HEK293 (cell line): Measurements from ENCODE around the gene PRSS2.
A peak's percentile ranks its signal among the peaks of the same experiment; 100 is the strongest.

ENCODE experiments used
- CTCF ChIA-PET: fragments of 350-600 bp; formaldehyde crosslinking; extraction: SDS; loops from one replicate; lab custom pipeline; 2021; ENCODE audit warnings: antibody characterized with exemption; lab: Yijun Ruan, JAX
- POLR2A ChIA-PET: fragments of 300-600 bp; formaldehyde crosslinking; extraction: SDS; loops from one replicate; lab custom pipeline; 2020; ENCODE audit warnings: antibody characterized with exemption, inconsistent platforms; lab: Yijun Ruan, JAX
- H3K27ac ChIP-seq: fragments of 200-500 bp; sonication (Bioruptor generic); 2 replicates; pipeline ENCODE4 v1.5.1; 2014; ENCODE audit warnings: low read depth, low read length, control low read depth, inconsistent platforms; ENCODE audit errors: extremely low read depth
- H3K36me3 ChIP-seq, 2 experiments: fragments of 200-500 bp in 1 of 2; sonication (Bioruptor generic) in 1 of 2; 1 replicate in 1 of 2; 2 replicates in 1 of 2; pipeline ENCODE4 v1.5.1; 2014 to 2017; ENCODE audit warnings: inconsistent platforms in 2 of 2, low read length in 2 of 2; ENCODE audit not compliant: control insufficient read depth in 2 of 2, insufficient read depth in 1 of 2
- H3K4me1 ChIP-seq: fragments of 200-500 bp; sonication (Bioruptor generic); 2 replicates; pipeline ENCODE4 v1.5.1; 2014; ENCODE audit warnings: mild to moderate bottlenecking, low read length, inconsistent platforms; ENCODE audit not compliant: control insufficient read depth, insufficient read depth
- H3K4me3 ChIP-seq: 2 replicates; pipeline ENCODE4 v1.5.1; 2011; ENCODE audit warnings: low read depth, mild to moderate bottlenecking, control low read depth, low read length, moderate library complexity
- H3K9me3 ChIP-seq: fragments of 200-500 bp; sonication (Bioruptor generic); 2 replicates; pipeline ENCODE4 v1.5.1; 2014; ENCODE audit warnings: low read depth, low read length, inconsistent platforms; ENCODE audit not compliant: control insufficient read depth, insufficient read depth
- KLF1 ChIP-seq: fragments of 450-650 bp; formaldehyde crosslinking; IDR thresholded peaks from 2 replicates; pipeline ENCODE4 v1.5.1; 2016; ENCODE audit warnings: missing biosample characterization, missing genetic modification characterization
- WT1 ChIP-seq: fragments of 450-650 bp; formaldehyde crosslinking; IDR thresholded peaks from 2 replicates; pipeline ENCODE4 v1.5.1; 2016; ENCODE audit warnings: missing biosample characterization, missing genetic modification characterization
- YY1 ChIP-seq: fragments of 450-650 bp; formaldehyde crosslinking; IDR thresholded peaks from 2 replicates; pipeline ENCODE4 v1.5.1; 2018; ENCODE audit warnings: missing biosample characterization, missing genetic modification characterization
- ZBTB7A ChIP-seq: fragments of 450-650 bp; formaldehyde crosslinking; IDR thresholded peaks from 2 replicates; pipeline ENCODE4 v1.5.1; 2016; ENCODE audit warnings: low read depth, missing biosample characterization, missing genetic modification characterization
- ZNF157 ChIP-seq: fragments of 450-650 bp; formaldehyde crosslinking; IDR thresholded peaks from 2 replicates; pipeline ENCODE4 v1.5.1; 2016; ENCODE audit warnings: missing biosample characterization, missing genetic modification characterization
- ZNF175 ChIP-seq: fragments of 450-650 bp; formaldehyde crosslinking; IDR thresholded peaks from 2 replicates; pipeline ENCODE4 v1.5.1; 2016; ENCODE audit warnings: missing biosample characterization, missing genetic modification characterization
- ZNF184 ChIP-seq: fragments of 450-650 bp; IDR thresholded peaks from 2 replicates; pipeline ENCODE4 v1.5.1; 2018; ENCODE audit warnings: missing biosample characterization, mild to moderate bottlenecking, missing genetic modification characterization
- ZNF521 ChIP-seq: fragments of 450-650 bp; formaldehyde crosslinking; IDR thresholded peaks from 2 replicates; pipeline ENCODE4 v1.5.1; 2017; ENCODE audit warnings: missing biosample characterization, mild to moderate bottlenecking, missing genetic modification characterization
- ZNF571 ChIP-seq: fragments of 450-650 bp; formaldehyde crosslinking; IDR thresholded peaks from 2 replicates; pipeline ENCODE4 v1.5.0; 2017; ENCODE audit warnings: missing biosample characterization, missing genetic modification characterization
- ZNF623 ChIP-seq: fragments of 450-650 bp; formaldehyde crosslinking; IDR thresholded peaks from 2 replicates; pipeline ENCODE4 v1.5.1; 2016; ENCODE audit warnings: missing biosample characterization, missing genetic modification characterization
- ZNF624 ChIP-seq: fragments of 450-650 bp; formaldehyde crosslinking; IDR thresholded peaks from 2 replicates; pipeline ENCODE4 v1.5.1; 2017; ENCODE audit warnings: missing biosample characterization, missing genetic modification characterization
- ZNF626 ChIP-seq: fragments of 450-650 bp; sonication (Bioruptor Pico); formaldehyde crosslinking; IDR thresholded peaks from 2 replicates; pipeline ENCODE4 v1.5.1; 2018; ENCODE audit warnings: missing biosample characterization, missing genetic modification characterization, inconsistent platforms
- ZNF654 ChIP-seq: fragments of 450-650 bp; formaldehyde crosslinking; IDR thresholded peaks from 2 replicates; pipeline ENCODE4 v1.5.1; 2016; ENCODE audit warnings: low read depth, missing biosample characterization, missing genetic modification characterization
- ZNF660 ChIP-seq: fragments of 450-650 bp; IDR thresholded peaks from 2 replicates; pipeline ENCODE4 v1.5.1; 2018; ENCODE audit warnings: missing biosample characterization, mild to moderate bottlenecking, missing genetic modification characterization
- ZNF677 ChIP-seq: fragments of 450-650 bp; IDR thresholded peaks from 2 replicates; pipeline ENCODE4 v1.5.0; 2018; ENCODE audit warnings: missing biosample characterization, mild to moderate bottlenecking, missing genetic modification characterization, moderate library complexity
- TF ChIP-seq, protein P1 (sequence below): fragments of 450-650 bp; IDR thresholded peaks from 2 replicates; pipeline ENCODE4 v1.5.1; 2018; ENCODE audit warnings: missing biosample characterization, missing genetic modification characterization
- TF ChIP-seq, protein P2 (sequence below): fragments of 450-650 bp; formaldehyde crosslinking; IDR thresholded peaks from 2 replicates; pipeline ENCODE4 v1.5.1; 2016; ENCODE audit warnings: missing biosample characterization, missing genetic modification characterization
- TF ChIP-seq, protein P3 (sequence below): fragments of 450-650 bp; formaldehyde crosslinking; IDR thresholded peaks from 2 replicates; pipeline ENCODE4 v1.5.1; 2016; ENCODE audit warnings: missing biosample characterization, missing genetic modification characterization
- TF ChIP-seq, protein P4 (sequence below): fragments of 450-650 bp; formaldehyde crosslinking; IDR thresholded peaks from 2 replicates; pipeline ENCODE4 v1.5.1; 2016; ENCODE audit warnings: missing biosample characterization, missing genetic modification characterization, low read depth
- TF ChIP-seq, protein P5 (sequence below): fragments of 450-650 bp; formaldehyde crosslinking; IDR thresholded peaks from 2 replicates; pipeline ENCODE4 v1.5.1; 2017; ENCODE audit warnings: missing biosample characterization, mild to moderate bottlenecking, missing genetic modification characterization, moderate library complexity

PRSS2 gene

DNA sequence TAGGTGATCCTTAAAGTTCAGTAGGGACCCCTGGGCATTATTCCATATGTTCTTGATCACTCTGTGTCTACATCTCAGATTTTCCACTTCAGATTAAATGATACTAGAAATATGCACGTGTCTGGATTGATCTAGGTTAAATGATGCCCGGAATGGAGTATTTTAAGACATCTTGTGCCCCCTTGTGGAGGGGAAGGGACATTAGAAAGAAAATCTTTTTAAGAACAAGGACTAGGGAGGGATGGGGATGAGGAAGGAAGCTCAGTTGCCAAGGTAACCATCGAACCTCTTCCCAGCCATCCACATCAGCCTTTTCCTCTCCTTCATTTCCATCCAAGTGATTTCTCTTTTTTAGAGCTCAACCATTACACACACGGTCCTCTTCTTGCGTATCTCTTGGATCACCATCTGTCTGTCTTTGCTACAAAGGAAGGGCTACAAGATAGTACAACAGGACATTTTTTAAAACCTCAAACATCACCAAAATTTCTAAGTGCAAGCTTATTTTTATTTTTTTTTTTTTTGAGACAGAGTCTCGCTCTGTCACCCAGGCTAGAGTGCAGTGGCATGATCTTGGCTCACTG, 40.5 kb downstream of the PRSS2 start:
- POLR2A ChIA-PET: no interaction called here
- H3K9me3 ChIP-seq: no peaks in the 10 kb centered on the region
- H3K36me3 ChIP-seq: no peaks in the 10 kb centered on the region
- no peak for TF ChIP-seq ZNF184
- peak; percentile 48 for TF ChIP-seq ZNF654
- TF ChIP-seq ZNF660 (tag by site-specific recombination): 0 out of 2 replicates have a peak, but pooled peaks have one; percentile 38
- TF ChIP-seq ZNF626 (tag by site-specific recombination): no peak
- no peaks in the 10 kb centered on the region for H3K4me1 ChIP-seq
- CTCF ChIA-PET: interaction anchor here (0.5 to 5.0 kb wide), 44 partner anchors 7 to 1455 kb away, joined by 3 to 46 read pairs (median 4); no protein-coding TSS in a partner anchor
- H3K27ac ChIP-seq: no peak overlapping the region
- H3K4me3 ChIP-seq: no peak overlapping the region

DNA sequence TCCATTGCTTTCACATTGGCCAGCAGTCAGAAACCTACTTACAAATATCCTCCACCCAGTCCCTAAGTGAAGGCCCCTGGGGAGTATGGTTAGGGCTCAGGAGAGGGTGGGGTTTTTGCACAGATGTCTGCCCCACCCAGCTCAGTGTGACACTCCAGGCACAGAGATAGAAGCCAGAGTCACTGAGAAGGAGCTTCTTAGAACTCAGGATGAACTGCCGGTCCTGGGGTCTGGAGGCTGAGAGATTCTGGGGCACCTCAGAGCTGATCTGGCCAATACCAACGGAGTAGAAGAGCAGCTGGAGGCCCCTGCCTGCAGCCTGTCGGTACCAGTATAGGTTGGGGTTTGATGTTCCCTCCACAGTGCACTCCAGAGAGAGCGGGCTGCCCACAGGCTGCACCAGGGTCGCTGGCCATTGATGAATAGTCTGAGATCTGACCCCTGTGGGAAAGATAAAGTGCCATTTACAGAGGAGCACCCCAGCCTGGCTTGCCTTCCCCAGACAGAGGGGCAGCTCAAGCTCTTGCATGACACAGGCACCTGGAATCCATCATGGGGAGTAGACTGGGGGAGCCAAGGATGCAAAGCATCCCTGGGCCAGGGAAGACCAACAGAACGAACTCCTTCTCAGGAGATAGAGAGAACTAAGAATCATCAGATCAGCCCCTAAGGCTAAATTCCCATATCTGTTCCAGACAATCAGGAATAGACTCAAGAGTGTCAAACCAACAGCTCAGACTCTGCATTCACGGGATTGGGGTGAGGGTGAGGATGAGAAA, 41.9 kb downstream of the PRSS2 start:
- no peaks in the 10 kb centered on the region for H3K9me3 ChIP-seq
- H3K27ac ChIP-seq: no peak overlapping the region
- ChIA-PET CTCF (interaction anchor here (0.6 to 5.0 kb wide), 15 partner anchors 9 to 321 kb away, joined by 3 to 46 read pairs (median 4); no protein-coding TSS in a partner anchor), POLR2A (no interaction called here)
- no peaks in the 10 kb centered on the region for H3K36me3 ChIP-seq
- TF ChIP-seq ZBTB7A (tag by site-specific recombination) (no peak), ZNF624 (no peak), KLF1 (tag by site-specific recombination) (0 out of 2 replicates have a peak, but pooled peaks have one; percentile 34), WT1 (tag by site-specific recombination) (no peak)
- TF ChIP-seq, all 188 proteins: peak for 1
- Histone ChIP-seq H3K4me3 (no peak overlapping the region), H3K4me1 (no peaks in the 10 kb centered on the region)

DNA sequence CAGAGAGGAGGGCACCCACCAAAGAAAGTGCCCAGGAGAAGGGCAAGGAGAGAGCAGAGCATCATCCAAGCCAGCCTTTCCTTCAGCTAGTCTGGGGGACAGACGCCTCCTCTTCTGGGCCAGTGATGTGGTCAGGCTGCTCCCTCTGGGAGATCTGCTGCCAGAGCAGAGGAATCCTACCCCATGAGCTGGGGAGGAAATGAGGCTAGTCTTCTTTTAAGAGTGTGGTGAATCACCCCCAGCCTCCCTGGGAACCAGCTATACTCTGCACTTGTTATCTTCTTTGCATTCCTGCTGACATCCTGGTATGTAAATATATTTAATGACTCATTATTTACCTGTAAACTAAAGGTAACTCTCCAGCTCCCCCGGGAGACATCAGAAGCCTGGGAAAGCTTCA, 42.5 kb downstream of the PRSS2 start:
- Histone ChIP-seq H3K9me3 (no peaks in the 10 kb centered on the region), H3K27ac (no peak overlapping the region), H3K4me1 (no peaks in the 10 kb centered on the region), H3K36me3 (no peaks in the 10 kb centered on the region), H3K4me3 (no peak overlapping the region)
- CTCF ChIA-PET: interaction anchor here (0.6 to 5.0 kb wide), 11 partner anchors 8 to 368 kb away, joined by 3 to 43 read pairs (median 3); no protein-coding TSS in a partner anchor
- POLR2A ChIA-PET: no interaction called here
- TF ChIP-seq ZNF677 (tag by site-specific recombination) (no peak), ZNF157 (tag by site-specific recombination) (no peak), ZNF623 (tag by site-specific recombination) (no peak), YY1 (tag by site-specific recombination) (no peak), ZNF571 (no peak), ZNF175 (tag by site-specific recombination) (no peak), ZNF521 (tag by site-specific recombination) (no peak)
- TF ChIP-seq, protein P1, sequence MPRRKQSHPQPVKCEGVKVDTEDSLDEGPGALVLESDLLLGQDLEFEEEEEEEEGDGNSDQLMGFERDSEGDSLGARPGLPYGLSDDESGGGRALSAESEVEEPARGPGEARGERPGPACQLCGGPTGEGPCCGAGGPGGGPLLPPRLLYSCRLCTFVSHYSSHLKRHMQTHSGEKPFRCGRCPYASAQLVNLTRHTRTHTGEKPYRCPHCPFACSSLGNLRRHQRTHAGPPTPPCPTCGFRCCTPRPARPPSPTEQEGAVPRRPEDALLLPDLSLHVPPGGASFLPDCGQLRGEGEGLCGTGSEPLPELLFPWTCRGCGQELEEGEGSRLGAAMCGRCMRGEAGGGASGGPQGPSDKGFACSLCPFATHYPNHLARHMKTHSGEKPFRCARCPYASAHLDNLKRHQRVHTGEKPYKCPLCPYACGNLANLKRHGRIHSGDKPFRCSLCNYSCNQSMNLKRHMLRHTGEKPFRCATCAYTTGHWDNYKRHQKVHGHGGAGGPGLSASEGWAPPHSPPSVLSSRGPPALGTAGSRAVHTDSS (tag by site-specific recombination): no peak
- TF ChIP-seq, protein P2, sequence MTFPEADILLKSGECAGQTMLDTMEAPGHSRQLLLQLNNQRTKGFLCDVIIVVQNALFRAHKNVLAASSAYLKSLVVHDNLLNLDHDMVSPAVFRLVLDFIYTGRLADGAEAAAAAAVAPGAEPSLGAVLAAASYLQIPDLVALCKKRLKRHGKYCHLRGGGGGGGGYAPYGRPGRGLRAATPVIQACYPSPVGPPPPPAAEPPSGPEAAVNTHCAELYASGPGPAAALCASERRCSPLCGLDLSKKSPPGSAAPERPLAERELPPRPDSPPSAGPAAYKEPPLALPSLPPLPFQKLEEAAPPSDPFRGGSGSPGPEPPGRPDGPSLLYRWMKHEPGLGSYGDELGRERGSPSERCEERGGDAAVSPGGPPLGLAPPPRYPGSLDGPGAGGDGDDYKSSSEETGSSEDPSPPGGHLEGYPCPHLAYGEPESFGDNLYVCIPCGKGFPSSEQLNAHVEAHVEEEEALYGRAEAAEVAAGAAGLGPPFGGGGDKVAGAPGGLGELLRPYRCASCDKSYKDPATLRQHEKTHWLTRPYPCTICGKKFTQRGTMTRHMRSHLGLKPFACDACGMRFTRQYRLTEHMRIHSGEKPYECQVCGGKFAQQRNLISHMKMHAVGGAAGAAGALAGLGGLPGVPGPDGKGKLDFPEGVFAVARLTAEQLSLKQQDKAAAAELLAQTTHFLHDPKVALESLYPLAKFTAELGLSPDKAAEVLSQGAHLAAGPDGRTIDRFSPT (tag by site-specific recombination): no peak
- TF ChIP-seq, protein P3, sequence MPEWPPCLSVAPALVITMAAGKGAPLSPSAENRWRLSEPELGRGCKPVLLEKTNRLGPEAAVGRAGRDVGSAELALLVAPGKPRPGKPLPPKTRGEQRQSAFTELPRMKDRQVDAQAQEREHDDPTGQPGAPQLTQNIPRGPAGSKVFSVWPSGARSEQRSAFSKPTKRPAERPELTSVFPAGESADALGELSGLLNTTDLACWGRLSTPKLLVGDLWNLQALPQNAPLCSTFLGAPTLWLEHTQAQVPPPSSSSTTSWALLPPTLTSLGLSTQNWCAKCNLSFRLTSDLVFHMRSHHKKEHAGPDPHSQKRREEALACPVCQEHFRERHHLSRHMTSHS (tag by site-specific recombination): no peak
- TF ChIP-seq, protein P4, sequence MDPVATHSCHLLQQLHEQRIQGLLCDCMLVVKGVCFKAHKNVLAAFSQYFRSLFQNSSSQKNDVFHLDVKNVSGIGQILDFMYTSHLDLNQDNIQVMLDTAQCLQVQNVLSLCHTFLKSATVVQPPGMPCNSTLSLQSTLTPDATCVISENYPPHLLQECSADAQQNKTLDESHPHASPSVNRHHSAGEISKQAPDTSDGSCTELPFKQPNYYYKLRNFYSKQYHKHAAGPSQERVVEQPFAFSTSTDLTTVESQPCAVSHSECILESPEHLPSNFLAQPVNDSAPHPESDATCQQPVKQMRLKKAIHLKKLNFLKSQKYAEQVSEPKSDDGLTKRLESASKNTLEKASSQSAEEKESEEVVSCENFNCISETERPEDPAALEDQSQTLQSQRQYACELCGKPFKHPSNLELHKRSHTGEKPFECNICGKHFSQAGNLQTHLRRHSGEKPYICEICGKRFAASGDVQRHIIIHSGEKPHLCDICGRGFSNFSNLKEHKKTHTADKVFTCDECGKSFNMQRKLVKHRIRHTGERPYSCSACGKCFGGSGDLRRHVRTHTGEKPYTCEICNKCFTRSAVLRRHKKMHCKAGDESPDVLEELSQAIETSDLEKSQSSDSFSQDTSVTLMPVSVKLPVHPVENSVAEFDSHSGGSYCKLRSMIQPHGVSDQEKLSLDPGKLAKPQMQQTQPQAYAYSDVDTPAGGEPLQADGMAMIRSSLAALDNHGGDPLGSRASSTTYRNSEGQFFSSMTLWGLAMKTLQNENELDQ (tag by site-specific recombination): no peak
- TF ChIP-seq, protein P5, sequence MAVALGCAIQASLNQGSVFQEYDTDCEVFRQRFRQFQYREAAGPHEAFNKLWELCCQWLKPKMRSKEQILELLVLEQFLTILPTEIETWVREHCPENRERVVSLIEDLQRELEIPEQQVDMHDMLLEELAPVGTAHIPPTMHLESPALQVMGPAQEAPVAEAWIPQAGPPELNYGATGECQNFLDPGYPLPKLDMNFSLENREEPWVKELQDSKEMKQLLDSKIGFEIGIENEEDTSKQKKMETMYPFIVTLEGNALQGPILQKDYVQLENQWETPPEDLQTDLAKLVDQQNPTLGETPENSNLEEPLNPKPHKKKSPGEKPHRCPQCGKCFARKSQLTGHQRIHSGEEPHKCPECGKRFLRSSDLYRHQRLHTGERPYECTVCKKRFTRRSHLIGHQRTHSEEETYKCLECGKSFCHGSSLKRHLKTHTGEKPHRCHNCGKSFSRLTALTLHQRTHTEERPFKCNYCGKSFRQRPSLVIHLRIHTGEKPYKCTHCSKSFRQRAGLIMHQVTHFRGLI (tag by site-specific recombination): no peak
